ENCODE results near the gene FBXW2.

Gene FBXW2

DNA sequence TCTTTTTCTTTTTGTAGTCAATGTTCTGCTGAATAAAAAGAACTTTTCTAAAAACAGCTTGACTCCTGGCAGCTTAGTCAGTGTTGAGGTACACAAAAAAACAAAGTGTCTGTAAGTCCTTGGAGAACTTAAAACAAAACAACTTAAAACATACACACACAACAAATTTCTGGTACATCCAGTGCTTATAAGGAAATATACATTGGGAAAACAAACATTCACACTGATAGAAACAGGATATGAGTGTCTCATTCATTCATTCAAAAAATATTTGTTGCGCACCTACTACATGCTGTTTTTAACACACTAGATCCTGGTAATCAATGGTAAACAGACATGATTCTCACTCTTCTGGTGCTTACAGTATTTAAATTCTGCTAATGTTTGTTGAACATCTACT, 51.5 kb downstream of the FBXW2 start:
- DNase-seq (ENCODE audit: low spot score), result no peak

DNA sequence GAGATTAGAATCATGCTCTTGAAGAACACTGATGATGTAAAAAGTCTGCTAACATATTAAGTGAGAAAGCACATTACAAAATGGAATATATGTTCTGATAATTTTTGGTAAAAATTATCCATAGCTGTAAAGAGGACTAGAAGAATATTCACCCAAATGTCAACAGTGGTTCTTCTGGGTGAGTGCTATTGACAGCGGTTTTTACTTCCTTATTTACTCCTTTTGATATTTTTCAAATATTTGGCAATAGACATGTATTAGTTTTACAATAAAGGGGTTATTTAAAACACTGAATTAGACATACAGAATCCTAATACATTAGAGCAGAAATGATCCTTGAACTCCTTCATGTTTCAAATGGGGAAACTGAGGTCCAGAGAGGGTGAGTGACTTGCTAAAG, 52.0 kb downstream of the FBXW2 start:
- no peak for DNase-seq (ENCODE audit: low spot score)

- no peak for DNase-seq (ENCODE audit: low spot score)
These were observed 53.1 kb downstream of the FBXW2 start for GRCh38 chr9:120740132-120740531.

- no peak for DNase-seq (ENCODE audit: low spot score)
These were observed 55.6 kb downstream of the FBXW2 start for GRCh38 chr9:120737416-120738165.

DNA sequence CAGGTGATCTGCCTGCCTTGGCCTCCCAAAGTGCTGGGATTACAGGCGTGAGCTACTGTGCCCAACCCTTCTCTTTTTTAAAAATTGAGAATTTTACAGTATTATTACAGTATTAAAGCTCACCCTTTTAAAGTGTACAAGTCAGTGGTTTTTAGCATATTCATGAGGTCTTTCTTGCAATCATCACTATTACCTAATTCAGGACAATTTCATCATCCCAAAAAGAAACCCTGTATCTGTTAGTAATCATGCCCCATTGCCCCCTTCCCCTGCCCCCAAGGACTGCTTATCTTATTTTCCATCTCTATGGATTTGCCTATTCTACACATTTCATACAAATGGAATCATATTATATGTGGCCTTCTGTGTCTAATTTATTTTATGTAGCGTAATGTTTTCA, 56.3 kb downstream of the FBXW2 start:
- DNase-seq (ENCODE audit: low spot score), result no peak

DNA sequence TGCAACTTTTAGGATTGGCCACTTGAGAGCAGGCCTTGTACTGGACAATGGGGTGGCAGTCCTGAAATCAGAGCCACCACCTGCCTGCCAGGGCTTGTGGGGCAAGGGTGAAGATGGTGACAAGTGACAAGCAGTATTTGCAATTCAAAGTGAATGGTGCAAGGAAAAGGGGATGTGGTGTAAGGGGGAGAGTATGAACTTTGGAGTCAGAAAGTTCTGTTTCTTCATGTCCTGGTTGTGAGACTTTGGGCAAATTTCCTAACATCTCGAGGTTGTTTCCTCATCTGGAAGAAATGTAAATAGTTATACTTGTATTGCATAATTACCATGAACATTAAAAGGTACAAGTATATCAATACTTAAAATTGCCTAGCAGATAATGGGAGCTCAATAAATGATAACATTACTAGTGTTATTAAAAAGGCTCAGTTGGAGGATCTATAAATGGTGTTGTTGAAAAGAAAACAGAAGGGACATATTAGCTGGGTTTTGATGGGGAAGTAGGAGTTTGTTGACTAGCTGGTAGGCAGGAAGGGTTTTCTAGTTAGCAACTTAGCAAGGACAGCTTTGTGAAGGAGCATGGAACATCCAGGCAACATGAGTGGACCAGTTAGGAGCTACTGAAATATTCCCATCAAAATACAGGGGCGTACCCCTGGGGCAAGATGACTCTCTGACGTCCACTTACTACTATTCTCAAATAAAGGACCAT, 57.6 kb downstream of the FBXW2 start:
- DNase-seq (ENCODE audit: low spot score), result peak; percentile 33

DNA sequence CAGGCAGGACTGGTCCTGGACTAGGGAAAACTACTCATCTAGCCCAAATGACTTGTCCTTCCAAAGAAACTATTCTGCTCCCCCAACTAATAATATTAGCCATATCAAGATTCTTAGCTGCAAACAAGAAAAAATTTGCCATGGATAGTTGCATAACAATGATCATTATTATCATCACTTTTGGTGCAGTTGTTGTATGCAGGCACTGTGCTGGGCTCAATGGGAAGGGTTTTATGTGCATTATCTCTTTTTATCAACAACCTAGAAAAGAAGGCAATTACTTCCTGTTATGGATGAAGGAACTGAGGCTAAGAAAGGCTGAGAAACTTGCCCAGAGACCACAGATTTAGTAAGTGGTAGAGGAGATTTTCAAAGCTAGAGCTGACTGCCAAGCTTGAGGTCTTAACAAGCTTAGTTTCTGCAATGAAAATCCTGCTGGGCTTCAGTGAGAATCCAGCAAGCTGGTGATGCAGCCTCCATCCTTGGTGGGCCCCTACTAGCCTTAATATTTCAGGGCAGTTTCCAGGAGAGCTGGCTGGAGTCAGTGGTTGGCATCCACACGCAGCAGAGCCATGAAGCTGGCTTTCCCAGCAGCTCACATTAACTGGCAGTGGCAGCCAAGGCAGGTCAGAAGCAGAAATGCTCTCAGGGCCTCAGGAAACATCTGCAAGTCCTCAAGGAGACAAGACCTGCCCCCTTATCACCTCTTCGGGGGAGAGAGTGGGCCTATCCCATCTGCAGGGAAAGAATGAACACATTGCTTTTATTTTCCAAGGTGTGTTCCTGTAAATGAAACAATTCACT, 58.4 kb downstream of the FBXW2 start:
- no peak for DNase-seq (ENCODE audit: low spot score)

DNA sequence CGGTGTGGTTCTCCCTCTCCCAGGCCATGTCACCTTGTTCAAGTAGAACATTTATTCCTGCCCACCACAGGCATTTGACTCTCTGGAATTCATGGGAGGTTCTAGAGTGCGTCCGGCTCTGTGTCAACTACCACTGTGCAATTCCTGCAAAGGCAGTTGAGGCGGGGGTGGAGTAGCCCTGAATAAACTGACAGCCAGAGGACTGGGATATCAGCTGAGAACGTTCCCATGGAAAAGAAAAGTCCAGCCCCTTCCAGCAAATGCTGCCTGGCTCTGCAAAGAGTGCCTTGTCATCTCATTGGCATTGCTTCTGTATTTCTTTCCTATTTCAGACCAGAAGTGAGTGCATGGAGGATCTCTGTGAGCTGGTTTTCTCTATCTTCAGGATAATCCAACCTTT, 60.0 kb downstream of the FBXW2 start:
- peak; percentile 76 for DNase-seq (ENCODE audit: low spot score)

GRCh38 chr9:120730654-120731514, 62.3 kb downstream of the FBXW2 start:
- peak; percentile 80 for DNase-seq (ENCODE audit: low spot score)

DNA sequence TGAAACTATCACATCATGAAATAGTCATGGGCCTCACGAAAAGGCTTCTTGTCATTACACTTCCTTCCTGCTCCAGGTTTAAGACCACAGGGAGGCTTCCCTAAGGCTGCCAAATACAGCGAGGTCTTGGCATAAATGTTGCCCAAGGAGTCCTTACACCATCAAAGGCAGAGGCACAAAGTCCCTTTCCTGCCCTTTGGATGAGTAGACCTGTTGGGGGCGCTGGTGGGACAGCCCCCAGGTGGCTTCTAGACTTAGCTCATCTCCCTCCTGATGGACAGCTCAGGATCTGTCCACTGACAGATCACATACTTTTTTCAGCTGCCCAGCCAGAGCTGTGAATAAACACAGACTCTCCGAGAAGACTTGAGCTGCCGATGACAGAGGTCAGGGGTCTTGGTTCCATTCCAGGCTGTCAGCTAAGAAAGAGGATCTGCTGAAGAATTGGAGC, 63.4 kb downstream of the FBXW2 start:
- DNase-seq (ENCODE audit: low spot score), result no peak

DNA sequence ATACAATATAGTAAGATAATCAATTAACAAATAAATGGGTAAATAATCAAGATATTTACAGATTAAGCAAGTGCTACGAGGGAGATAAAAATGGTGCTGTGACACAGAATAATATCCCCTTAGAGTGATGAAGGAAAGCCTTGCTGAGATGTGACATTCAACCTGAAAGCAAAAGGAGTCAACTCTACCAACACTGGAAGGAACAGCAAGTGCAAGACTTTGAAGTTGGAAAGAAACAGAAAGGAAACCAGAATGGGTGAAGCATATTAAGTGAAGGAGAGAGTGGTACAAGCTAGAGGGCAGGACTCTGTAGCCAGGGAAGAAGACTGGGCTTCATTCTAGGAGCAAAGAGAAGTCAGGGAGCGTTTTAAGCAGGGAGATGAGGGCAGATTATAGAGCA, 66.7 kb downstream of the FBXW2 start:
- no peak for DNase-seq (ENCODE audit: low spot score)

- no peak for DNase-seq (ENCODE audit: low spot score)
These were observed 67.3 kb downstream of the FBXW2 start for GRCh38 chr9:120725907-120726306.

DNA sequence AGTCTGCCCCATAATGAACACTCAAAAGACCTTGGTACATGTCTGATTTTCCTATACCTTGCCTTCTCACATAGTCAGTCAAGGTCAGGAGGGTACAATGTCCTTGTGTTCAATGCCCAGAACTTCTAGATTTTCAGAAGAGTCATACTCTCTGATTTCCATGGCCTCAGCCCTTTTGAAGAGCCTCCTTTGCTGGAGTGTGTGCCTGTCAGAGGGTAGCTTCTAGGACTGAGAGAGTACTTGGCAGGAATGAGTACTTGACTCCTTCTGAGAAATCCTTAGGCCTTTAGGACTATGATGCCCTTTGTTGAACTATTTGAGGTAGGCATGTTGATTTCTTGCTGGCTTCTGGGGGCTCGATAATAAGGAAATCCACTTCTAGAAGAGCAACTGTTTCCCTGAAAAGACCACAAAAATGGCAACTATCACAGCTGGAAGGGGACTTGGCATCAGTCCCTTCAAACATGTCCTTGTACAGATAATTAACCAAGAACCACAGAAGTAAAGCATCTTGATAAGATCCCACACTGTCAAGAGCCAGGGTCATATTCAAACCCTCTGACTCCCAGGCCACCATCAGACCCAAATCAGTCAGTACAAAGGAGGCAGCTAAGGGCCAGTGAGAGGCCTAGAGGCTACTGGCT, 68.3 kb downstream of the FBXW2 start:
- DNase-seq (ENCODE audit: low spot score), result no peak

DNA sequence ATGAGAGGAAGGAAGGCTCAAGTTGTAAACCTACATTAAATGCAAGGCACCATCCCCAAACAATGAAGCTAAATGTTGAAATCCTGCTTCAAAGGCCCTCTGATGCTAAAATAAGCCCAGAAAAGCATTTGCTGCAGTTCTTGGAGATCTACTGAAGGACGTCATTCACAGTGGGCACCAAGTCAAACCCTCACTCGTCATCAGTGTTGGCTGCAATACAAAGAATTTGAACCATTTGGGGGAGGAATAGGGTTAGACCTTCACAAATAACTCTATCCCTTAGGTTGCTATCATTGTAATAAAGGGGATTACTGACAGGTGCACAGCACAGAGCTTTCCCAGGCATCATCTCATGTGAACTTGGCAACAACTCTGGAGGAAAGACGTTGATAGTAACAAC, 69.7 kb downstream of the FBXW2 start:
- DNase-seq (ENCODE audit: low spot score), result peak; percentile 50

DNA sequence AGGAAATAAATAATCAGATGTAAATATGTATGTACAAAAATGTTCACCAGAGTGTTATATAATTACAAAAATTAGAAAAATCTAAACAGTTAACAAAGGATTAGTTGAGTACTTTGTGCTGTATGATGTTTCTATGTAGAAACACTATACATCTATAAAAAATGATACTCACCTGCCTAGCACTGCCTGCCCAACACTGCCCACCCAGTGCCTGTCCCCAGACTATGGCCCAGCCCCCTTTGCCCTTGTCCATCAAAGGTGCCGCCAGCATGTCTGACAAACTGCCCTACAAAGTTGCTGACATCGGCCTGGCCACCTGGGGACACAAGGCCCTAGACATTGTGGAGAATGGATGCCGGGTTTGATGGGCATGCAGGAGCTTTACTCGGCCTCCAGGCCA, 72.8 kb downstream of the FBXW2 start:
- DNase-seq (ENCODE audit: low spot score), result no peak

DNA sequence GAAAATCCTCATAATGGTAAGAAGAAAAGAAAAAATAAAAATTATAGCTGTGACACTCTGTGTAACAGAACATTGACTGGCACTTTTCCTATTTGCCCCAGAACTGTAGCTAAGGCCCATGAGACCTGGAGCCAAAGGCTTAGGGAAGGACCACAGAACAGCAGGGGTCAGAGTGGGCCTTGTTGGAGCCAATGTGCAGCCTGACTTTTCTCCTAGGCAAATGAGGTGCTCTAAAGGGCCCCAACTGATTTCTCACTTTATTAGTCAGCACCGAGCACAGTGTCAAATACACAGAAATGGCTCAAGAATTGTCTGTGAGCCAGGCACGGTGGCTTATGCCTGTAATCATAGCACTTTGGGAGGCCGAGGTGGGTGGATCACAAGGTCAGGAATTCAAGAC, 74.9 kb downstream of the FBXW2 start:
- no peak for DNase-seq (ENCODE audit: low spot score)

DNA sequence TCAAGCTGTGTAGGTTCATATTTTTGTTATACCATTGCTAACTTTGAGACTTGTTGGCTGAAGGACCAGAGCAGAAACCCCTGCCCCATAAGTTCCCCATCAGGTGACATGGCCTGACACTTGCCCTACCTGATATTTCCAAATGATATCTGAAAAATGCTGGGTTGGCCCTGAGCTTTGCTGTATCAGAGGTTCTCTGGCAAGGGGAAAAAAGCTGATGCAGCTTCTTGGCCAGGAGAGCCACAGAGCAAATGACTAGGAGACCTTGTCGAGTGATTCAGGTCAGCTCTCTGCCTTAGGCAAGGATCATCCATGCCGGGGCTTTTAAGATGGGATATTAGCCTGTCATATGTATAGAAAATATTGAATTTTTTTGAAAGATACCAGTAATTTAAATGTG, 76.0 kb downstream of the FBXW2 start:
- no peak for DNase-seq (ENCODE audit: low spot score)

DNA sequence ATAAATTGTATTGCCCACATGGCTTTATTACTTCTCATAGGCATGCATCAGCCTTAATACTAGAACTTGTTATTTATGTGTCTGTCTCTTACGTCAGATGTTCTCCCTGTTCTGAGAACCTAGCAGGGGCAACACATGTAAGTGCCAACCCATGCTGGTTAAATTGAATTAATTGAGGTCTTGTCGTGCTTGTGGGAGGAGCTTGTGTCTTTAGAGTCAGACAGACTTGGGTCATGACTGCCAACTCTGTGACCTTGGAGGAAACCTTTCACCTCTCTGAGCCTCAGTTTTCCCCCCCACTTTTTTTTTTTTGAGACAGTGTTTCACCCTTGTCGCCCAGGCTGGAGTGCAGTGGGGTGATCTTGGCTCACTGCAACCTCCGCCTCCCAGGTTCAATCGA, 76.7 kb downstream of the FBXW2 start:
- no peak for DNase-seq (ENCODE audit: low spot score)

- peak; percentile 60 for DNase-seq (ENCODE audit: low spot score)
These were observed 77.8 kb downstream of the FBXW2 start for GRCh38 chr9:120715389-120715924.

DNA sequence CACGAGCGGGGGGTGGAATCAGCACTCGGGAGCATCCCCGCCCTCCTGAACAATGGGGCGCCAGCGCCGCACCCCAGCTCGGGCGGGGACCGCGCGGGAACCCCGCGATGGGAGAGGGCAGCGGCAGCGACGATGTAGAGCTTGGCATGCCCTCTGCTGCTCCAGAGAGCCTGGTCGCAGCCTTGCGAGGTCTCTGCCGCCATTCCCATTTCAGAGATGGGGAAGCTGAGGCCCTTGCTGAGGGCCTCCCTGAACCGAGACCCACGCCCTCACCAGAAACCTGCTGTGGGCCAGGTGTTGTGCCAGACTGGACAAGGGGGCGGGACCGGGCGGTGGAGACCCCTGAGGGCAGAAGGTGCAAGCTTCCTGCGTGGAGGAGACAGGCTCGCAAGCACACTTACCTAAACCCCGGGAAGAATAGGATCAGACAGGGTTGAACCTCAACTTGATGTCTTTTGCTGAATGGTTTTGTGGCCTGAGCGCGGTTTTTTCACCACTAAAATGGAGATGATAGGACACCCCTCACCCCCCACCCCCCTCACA, 78.3 kb downstream of the FBXW2 start:
- DNase-seq (ENCODE audit: low spot score), result no peak

Data from AG08396 (cell line).